HG03565 (cell line): ENCODE data around the gene POC1B.

Experiments used
- ATAC-seq: cut with Tn5 transposase; IDR thresholded peaks from one replicate; pipeline ENCODE4 v1.9.1; 2021; ENCODE audit warnings: mild to moderate bottlenecking, moderate library complexity; ENCODE audit not compliant: unreplicated experiment

POC1B gene

DNA sequence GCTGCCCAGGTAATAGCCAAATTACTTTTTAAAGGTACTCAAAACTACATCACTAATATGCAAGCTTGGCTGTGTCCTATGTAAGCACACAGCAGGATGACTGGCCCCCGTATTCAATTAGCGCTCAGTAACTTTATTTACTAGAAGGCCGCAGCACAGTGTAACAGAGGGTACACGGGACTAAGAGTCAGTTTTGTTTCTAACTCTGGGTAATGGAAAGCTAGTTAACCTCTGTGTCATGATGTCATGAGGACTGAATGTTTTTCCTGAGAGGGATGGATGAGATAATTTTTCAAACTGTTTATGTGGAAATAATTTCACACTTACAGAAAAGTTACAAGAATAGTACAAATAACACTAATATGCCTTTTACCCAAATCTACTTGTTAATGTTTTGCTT, 28.4 kb downstream of the POC1B start:
- ATAC-seq: no peak

DNA sequence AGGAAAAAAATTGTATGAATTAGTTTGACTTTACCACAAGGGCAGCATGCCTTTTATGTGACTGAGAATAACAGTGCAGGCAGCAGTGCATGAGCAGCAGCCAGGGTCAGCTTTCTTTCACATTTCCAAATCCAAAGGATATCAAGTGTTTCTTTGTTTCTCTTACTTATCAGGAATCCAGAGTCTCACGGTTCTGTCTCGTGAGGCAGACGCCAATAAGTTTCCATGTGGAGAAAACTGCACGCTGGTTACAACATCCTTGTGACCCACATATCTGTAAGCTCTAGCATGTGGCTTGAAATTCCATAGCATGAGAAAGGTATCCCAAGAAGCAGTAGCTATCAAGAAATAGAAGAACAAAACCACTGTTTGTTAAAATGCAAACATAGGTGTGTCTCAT, 28.8 kb downstream of the POC1B start:
- no peak for ATAC-seq

DNA sequence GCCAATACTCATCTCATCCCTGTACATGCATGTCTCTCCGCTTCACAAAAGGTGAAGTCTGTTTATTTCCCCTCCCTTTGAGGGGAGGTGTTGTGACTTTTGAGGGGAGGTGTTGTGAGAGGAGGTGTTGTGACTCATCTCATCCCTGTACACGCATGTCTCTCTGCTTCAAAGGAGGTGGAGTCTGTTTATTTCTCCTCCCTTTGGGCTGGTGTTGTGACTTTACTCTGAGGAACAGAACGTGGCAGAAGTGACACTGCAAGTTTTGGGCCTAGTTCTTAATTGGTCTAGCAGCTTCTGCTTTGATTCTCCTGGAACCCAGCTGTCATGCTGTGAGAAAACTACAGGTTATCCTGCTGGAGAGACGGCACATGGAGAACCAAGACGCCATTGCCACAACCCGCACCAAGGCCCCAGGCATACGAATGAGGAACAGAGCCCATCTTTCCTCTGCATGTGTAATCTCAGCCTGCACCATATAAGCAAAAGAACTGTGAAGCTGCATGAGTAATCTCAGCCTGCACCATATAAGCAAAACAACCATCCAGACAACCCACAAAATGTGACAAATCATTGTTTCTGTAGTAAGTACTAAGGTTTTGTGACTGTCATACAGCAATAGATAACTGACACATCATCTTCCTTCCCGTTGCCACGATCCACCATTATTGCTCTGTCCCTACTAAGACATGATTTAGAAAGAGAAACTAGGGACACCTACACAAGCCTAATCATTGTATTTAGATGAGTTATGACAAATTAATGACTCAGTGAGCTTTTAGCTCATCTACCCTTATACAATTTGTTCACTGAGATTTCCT, 31.2 kb downstream of the POC1B start:
- peak; percentile 50 for ATAC-seq

DNA sequence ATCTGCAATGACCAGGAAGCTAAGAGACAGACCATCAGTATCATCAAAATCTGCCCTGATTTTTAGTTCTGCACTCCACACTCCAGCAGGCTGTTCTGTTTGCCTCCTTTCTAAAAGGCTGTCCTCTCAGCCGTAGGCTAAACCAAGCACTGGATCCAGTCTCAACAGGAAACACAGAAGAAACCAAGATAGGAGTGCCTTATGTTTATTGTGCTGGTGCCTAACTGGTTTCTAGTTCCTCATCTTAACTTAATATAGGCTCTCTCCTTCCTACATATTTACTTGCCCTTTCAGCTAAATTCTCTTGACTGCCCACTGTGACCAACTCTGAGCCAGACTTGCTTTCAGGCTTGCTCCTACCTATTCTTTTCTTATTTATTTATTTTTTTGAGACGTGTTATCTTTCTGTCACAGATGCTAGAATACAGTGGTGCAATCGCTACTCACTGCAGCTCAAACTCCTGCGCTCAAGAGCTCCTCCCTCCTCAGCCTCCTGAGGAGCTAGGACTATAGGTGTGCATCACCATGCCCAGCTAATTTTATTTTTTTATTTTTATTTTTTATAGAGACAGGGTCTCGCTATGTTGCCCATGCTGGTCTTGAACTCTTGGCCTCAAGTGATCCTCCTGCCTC, 32.1 kb downstream of the POC1B start:
- no peak for ATAC-seq

DNA sequence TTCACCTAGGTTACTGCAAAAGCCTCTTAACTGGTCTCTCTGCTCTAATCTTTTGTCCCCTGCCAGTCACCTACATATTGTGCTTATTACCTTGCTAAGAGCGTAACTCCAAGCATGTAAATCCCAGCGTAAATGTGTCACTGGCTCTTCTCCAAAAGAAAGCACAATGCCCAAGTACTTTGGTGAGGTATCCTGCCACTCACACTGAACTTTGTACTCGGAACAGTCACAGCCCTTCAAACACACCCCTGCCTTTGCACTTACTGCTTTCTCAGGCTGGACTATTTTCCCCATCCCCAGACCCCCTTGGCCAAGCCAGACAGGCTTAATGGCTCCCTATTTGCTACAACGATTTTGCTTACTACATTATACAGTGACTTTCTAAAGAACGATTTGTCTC, 33.0 kb downstream of the POC1B start:
- no peak for ATAC-seq

DNA sequence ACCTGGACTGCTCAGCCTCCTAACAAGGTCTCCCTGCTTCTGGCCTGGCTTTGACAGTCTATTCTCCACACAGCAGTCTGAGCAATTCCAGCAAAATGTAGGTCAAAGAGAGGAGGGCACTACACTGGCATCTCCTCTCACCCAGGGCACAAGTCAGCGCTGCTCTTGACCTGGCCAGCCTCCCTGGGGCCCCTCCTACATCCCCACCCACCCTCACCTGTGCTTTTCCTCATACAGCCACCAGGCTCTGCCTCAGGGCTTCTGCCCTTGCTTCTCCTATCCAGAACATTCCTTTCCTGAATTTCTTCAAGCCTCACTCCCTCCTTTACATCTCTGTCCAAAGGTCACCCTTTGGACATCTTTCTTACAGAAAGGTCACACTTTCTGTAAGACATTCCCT, 34.9 kb downstream of the POC1B start:
- no peak for ATAC-seq

DNA sequence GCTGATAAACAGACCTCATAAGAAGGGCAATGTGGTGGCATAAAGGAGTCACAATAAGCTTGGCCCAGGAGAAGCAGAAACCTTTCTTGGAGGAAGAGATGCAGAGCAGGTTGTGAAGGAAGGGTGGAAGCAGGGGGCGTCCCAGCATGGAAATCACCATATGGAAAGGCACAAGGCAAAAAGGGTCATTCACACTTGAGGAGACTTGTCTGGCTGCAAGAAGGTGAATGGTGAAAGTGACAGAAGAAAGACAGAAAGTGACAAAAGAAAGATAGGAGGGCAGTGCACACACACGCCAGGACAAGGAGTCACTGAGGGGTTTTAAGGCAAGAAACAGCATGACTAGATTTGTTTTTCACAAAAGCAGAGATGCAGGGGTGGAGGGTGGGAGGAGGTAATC, 39.6 kb downstream of the POC1B start:
- no peak for ATAC-seq

DNA sequence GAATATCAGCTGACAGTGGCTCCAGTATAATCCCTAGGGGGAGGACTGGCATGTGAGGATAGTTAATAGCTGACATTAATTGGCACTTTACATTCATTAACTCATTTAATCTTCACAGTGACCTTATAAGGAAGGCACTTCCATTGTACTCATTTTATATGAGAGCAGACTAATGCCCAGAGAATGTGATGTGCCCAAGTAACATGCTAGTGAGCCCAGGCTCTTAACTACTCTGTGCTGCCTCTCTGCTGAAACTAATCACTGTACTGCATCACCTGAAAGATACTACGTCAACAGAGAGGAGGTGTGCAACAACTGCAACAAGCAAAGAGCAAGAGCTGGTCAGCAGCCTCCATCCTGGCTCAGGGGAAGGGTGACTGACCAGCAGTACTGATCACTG, 41.4 kb downstream of the POC1B start:
- no peak for ATAC-seq

DNA sequence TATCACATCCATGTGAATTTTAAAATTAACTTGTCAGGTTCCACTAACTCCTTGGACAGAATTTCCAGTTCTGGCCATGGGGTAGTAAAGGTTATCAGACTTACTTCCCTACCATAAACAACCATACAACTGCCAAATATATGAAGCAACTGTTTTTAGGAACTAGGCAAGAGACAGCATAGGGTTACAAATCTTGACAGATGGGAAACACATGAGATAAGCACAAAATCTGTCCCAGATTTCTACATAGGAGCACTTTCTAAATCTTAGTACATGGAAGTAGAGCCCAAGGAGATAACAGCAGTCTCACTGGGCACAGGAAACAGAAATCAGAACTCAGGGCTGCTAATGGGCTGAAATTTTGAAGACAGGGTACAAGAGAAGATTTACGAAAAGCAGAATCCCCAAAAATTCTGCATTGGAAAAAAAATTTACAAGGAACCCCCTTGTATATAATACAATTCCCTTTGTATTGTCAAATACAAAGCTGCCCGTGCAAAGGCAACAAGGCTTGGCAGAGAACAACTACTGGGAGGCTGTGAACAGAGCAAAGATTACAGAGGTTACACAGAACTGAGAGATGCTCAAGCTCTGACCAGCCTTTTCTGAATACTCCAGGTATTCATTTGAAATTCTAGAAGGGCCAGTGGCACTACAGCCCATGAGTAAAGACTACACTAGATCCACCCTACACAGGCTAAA, 44.5 kb downstream of the POC1B start:
- ATAC-seq: no peak

DNA sequence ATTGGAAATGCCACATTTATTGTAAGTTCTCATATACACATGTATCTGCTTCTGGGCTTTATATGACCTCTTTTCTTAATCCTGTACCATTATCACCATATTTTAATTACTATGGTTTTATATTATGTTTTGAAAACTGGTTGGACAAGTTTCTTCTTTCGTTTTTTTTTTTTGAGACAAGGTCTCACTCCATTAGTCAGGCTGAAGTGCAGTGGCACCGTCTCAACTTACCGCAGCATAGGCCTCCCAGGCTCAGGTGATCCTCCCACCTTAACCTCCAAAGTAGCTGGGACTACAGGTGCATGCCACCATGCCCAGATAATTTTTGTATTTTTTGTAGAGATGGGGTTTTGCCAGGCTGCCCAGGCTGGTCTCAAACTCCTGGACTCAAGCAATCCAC, 45.9 kb downstream of the POC1B start:
- no peak for ATAC-seq

DNA sequence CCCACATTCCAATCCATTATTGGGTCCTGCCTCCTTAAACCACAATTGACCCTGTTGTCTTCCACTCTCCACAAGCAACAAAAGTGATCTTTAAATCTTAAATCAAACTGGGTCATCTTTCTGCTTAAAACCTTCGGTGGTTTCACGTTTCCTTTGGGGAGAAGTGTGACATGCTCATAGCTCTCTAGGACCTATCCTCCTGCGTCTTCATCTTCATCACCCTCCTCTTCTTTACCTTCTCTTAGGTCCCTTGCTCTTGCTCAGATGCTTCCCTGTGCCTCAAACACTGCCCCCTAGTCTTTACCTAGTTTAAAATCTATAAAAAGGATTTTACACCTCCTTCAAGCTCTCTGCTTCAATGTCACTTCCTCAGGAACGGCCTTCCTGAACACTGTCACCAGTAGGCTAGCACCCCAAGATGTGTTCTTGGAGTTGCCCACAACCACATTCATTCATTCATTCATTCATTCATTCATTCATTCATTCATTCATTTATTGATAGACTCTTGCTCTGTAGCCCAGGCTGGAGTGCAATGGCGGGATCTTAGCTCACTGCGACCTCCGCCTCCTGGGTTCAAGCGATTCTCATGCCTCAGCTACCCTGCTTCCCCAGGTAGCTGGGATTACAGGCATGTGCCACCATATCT, 48.1 kb downstream of the POC1B start:
- no peak for ATAC-seq

DNA sequence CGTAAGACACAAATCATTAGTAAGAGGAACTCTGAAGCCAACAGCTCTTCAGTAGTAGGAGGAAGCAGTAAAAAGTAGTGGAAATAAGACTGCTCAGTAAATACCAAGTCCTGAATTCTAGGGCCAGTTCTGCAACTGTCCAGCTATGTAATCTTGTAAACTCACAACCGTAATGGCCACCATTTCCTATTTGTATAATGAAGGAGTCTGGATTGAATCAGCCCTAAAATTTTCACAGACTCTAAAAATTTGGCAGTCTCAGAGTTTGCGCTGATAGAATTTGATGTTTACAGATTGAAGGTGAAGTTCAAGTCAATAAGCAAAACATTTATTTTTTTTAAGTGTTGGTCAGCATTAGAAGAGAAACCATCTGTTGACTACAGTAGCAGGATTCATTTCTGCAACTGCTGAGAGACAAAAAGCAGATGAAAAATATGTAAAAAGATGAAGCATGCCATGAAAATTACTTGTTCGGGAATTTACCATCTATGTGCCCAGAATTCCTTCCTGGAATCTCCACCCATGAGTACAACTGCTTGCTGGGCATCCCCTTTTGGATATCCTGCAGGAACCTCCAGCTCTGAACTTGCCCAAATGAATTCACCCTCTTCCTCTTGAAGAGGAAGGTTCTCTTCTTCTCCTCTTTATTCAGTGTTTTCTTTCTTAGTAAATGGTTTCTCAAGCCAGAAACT, 48.8 kb downstream of the POC1B start:
- no peak for ATAC-seq

DNA sequence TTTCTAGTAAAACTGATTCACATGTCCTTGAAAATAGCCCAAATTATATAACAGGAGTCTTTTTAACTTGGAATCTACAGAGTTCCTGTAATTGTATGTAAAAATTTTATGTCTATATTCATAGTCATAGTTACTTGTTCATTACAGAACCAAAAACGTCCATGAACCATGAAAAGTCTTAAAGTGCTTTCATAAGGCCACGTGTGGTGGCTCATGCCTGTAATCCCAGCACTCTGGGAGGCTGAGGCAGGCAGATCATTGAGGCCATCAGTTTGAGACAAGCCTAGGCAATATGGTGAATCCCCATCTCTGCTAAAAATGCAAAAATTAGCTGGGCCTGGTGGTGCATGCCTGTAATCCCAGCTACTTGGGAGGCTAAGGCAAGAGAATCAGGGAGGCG, 49.6 kb downstream of the POC1B start:
- ATAC-seq: no peak

DNA sequence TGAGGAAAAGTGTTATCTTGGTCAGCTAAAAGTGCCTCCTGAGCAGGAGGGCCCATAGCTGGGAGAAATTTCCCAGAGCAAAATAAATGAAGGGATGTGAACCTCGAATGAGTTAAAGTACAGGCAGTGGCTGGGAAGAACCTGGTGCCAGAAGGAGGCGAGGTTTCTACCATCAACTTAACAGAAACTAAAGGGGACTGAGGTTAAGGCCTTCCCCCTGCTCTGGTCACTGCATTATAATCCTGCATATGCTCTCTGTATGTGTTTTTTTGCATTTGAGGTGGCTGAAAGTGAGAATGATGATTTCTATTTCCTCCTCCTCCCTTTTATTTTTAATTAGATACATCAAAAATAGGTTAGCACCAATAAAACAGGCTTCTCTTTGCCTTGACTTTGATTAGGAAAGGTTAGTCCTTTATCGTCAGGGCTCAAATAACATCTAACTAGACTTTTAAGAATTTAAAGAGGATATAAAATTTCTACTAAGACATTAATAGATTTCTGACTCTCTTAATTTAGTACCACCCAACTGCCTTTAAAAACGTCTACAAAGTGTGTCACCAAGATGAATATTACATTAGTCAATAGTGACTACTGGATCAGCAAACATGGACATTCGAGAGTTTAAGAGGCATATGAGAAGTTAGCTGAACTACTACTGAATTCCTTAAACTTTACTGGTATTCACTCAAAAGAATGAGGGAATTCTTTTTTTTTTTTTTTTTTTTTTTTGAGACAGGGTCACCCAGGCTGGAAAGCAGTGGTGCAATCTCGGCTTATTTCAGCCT, 50.5 kb downstream of the POC1B start:
- ATAC-seq: peak; percentile 39

DNA sequence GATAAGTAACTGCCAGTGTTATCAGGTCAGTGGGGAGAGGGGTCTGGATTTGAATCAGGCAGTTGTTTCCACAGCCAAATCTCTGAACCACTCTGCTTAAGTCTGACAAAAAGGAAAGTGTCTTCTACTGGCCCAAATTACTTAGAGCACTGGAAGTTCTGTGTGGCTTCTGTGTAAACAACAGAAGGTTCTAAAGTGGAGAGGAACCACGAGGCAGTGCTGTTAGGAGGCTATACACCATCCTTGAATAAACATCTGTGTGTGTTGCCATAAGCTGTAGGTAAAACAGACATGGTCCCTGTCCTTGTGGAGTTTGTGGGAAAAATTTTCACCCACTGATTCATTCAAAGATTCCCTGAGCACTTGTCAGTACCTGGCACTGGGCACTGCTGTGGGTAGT, 51.2 kb downstream of the POC1B start:
- no peak for ATAC-seq

DNA sequence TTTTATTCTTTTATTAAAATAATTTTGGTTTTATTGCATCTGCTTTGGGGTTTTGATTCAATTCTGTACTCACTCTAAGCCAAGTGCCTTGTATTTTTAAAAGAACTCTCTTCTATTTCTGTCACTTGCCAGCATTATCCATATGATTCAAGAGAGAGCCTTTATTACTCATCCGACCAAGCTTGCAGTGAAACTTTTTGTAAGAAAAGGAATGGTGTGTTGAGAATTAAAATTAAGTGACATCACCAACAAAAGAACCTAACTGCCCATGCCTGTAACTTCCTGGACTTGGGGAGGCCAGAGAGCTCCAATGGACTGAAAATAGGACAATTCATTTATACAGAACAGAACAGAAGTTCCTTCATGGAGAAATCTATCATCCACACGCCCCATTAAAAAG, 53.3 kb downstream of the POC1B start:
- no peak for ATAC-seq

DNA sequence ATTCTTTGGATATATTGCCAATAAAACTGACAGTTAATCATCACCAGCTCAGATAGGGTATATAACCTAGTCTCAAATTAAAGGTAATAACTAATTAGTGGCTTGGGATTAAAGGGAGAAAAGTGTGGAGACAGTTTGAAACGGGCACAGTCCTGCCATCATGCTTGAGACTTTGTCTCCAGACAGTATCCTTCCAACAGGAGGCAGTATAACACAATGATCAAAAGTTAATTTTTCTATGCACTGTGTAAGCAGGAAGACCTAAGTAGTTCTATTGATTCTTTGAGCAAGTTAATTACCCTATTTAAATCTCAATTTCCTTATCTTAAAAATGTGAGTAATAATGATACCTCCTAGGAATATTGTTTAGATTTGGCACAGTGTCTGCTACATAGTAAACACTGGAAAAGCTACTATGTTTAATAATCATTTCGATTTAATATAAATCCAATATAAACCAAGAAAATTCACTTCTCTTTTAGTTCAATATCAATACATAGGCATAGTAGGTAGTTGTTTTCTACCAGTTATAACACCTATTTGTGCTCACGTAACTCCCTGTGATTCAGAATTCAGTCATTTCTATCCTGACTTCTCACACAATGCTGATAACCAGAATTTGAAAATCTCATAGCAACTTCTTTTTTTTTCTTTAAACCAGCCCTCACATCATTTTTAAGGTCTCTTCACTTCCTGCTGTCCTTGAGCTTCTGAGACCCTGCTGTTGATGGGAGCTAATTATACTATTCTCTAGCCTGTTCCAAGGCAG, 54.9 kb downstream of the POC1B start:
- peak; percentile 28 for ATAC-seq

DNA sequence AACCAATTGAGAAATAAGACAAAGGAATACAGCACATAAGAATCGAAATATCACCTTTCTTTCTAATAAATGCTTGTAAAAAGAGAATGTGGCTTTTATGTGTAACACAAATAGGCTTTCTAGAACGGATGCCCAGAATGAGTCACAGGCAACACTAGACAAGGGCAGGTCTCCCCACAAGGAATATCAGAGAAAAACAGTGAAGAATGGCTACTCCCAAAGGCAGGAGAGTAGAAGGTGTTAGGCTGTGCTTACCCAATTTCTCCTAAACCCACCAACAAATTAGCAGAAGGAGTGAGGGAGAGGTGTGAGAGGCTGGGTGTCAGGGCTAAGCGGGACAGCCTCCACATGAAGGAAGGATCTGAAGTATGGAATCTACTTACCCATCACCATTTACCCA, 56.5 kb downstream of the POC1B start:
- peak; percentile 44 for ATAC-seq

DNA sequence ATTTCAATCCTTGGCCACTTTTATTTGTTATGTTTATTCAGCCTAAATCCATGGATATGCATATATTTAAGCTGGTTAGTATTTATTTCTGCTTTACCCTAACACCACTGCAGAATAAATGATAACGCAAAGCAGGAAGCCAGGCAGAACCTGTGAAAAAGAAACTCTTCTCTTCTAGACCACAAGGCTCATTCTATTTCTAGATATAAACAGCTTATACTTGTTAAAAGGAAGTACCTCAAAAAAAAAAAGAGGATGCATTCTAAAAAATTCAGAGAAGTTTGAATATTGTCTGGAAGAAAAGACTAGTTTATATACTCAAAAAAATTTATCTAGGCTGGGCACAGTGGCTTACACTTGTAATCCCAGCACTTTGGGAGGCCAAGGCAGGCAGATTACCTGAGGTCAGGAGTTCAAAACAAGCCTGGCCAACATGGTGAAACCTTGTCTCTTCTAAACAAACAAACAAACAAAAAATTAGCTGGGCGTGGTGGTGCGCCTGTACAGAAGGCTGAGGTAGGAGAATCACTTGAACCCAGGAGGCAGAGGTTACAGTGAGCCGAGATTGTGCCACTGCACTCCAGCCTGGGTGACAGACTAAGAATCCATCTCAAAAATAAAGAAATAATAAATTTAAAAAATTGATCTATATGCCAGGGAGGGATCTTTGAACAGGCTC, 57.1 kb downstream of the POC1B start:
- ATAC-seq: peak; percentile 78
